Activated naive CD4-positive, alpha-beta T cell treated with anti-CD3 and anti-CD28 coated beads for 36 hours (primary cell): ENCODE data around the gene SGCG. TPM values are rescaled to one million over a fixed set of nuclear protein-coding genes. Genes with fewer than 3 reads are reported as not detected.
A peak's percentile ranks its signal among the peaks of the same experiment; 100 is the strongest.
"Not testable (repeated sequence)": the region's sequence is repeated elsewhere in the genome, so short reads cannot be mapped to it uniquely, and the experiment has no call there.

Experiments used
- CTCF ChIA-PET: fragments of 350-600 bp; sonication (Branson Sonifier 250); formaldehyde crosslinking; loops from one replicate; lab custom pipeline; 2021; ENCODE audit warnings: antibody characterized with exemption; lab: Charles Lee
- DNase-seq: peaks from one replicate; pipeline ENCODE4 v3.0.0-alpha.2; 2020
- H3K27ac Mint-ChIP-seq: one replicate; pipeline ENCODE4 v1.8.0; 2021; ENCODE audit warnings: mild to moderate bottlenecking, mixed read lengths
- H3K27me3 Mint-ChIP-seq: one replicate; pipeline ENCODE4 v1.8.0; 2021; ENCODE audit warnings: low read depth, mixed read lengths
- H3K36me3 Mint-ChIP-seq: one replicate; pipeline ENCODE4 v1.8.0; 2021; ENCODE audit warnings: low read depth, mixed read lengths
- H3K4me1 Mint-ChIP-seq: one replicate; pipeline ENCODE4 v1.8.0; 2021; ENCODE audit warnings: low read depth, mixed read lengths
- H3K4me3 Mint-ChIP-seq: one replicate; pipeline ENCODE4 v1.8.0; 2021; ENCODE audit warnings: mild to moderate bottlenecking, moderate library complexity, mixed read lengths
- H3K9me3 Mint-ChIP-seq: one replicate; pipeline ENCODE4 v1.8.0; 2021; ENCODE audit warnings: mixed read lengths
- intact Hi-C: fragments of 100-400 bp; cut with micrococcal nuclease; formaldehyde crosslinking; loops from one replicate; pipeline ENCODE4 v1.15.1; 2023
- total RNA-seq, 2 experiments: library from RNA; stranded (reverse); gene quantifications; one replicate each; pipeline ENCODE4 v1.2.3, GENCODE V29; 2021

Gene SGCG
- total RNA-seq, 2 experiments from 2014 or later: not detected

DNA sequence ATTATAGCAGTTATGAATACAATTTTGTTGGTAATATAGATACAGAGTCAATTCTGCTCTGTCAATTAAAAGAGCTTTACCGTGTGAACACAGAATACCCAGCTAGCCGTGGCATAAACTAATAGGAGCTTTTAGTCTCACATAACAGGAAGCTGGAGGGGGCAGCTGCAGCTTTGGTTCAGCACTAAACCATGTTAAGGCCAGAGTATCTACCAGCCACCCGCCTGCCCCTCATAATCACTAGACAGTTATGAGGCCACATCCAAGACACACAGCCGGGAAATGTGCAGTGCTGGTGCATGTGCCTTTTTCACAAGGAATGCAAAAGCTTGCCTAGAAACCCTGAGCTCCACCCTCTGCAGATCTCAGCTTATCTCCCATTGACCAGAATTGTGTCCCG, 62.3 kb downstream of the SGCG start:
- no peak for DNase-seq
- Mint-ChIP-seq H3K36me3 (no peaks in the 10 kb centered on the region), H3K4me1 (no peaks in the 10 kb centered on the region), H3K27ac (no peak overlapping the region), H3K4me3 (no peak overlapping the region), H3K27me3 (peaks cover 12% of the 10 kb centered on the region), H3K9me3 (no peaks in the 10 kb centered on the region)
- intact Hi-C loops: no loop called here
- CTCF ChIA-PET: no interaction called here

DNA sequence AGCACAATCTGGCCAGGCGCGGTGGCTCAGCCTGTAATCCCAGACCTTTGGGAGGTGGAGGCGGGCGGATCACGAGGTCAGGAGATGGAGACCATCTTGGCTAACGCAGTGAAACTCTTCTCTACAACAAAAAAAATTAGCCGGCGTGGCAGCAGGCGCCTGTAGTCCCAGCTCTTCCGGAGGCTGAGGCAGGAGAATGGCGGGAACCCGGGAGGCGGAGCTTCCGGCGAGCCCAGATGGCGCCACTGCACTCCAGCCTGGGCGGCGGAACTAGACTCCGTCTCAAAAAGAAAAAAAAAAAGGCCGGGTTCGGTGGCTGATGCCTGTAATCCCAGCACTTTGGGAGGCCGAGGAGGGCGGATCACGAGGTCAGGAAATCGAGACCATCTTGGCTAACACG, 67.6 kb downstream of the SGCG start:
- DNase-seq, CTCF ChIA-PET, H3K36me3 Mint-ChIP-seq, H3K9me3 Mint-ChIP-seq, H3K4me1 Mint-ChIP-seq, intact Hi-C loops, H3K27me3 Mint-ChIP-seq, H3K4me3 Mint-ChIP-seq, H3K27ac Mint-ChIP-seq: not testable (repeated sequence)

DNA sequence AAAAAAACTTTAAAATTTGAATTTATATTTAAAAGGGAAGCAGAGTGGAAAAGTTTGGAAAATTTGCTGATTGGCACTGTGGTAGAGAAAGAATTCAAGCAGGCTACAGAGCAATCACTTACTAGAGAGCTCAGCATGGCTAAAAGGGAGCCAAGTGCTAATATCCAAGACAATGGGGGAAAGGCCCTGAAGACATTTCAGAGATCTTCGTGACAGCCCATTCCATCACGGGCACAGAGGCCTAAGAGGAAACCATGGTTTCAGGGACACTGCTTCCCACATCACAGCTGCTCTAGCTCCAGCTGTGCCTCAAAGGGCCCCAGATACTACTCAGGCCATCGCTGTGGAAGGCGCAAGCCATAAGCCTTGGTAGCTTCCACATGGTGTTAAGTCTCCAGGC, 73.7 kb downstream of the SGCG start:
- DNase-seq: no peak
- H3K4me1 Mint-ChIP-seq: no peaks in the 10 kb centered on the region
- H3K9me3 Mint-ChIP-seq: peaks cover 6% of the 10 kb centered on the region
- H3K4me3 Mint-ChIP-seq: no peak overlapping the region
- CTCF ChIA-PET: no interaction called here
- intact Hi-C loops: no loop called here
- H3K36me3 Mint-ChIP-seq: no peaks in the 10 kb centered on the region
- peaks cover 11% of the 10 kb centered on the region for H3K27me3 Mint-ChIP-seq
- H3K27ac Mint-ChIP-seq: no peak overlapping the region

DNA sequence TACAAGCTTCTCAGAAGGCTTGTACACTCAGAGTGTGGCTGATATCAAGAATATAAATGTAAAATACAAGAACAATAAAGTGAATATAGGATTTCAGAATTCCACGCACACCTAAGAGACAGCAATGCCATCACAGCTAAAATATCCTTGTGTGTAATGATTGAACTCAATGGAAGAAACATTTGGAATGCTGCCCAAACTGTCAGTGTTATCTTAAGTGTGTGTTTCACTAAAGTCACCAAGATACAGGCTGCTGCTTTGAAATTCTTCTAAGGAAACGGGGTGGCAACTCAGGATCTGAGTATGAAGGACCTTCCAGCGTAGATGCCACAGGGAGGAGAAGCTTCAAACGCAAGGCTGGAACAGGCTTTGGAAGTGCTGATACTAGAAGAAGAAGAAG, 86.8 kb downstream of the SGCG start:
- CTCF ChIA-PET: no interaction called here
- H3K4me3 Mint-ChIP-seq: no peak overlapping the region
- intact Hi-C loops: no loop called here
- no peak overlapping the region for H3K27ac Mint-ChIP-seq
- DNase-seq: no peak
- peaks cover 8% of the 10 kb centered on the region for H3K4me1 Mint-ChIP-seq
- no peaks in the 10 kb centered on the region for H3K9me3 Mint-ChIP-seq
- H3K36me3 Mint-ChIP-seq: no peaks in the 10 kb centered on the region
- H3K27me3 Mint-ChIP-seq: peaks cover 3% of the 10 kb centered on the region

DNA sequence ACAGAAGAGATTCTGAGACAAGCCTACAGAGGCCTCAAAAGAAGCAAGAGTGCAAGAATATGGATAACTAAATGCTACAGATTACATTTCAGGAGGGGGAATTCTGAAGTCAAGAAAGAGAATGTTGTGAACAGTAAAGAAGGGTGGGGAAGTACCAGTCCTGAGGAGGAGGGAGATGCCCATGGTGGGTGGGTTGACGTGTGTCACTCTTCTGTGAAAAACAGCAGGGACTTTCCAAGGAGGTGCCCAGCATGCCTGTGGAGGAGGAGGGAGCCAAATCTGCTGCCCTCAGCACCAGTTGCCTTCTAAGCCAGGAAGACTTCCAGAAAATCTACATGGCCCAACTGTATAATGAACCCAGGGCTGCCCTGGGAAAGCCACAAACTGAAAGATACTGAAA, 87.7 kb downstream of the SGCG start:
- Mint-ChIP-seq H3K9me3 (no peaks in the 10 kb centered on the region), H3K27ac (no peak overlapping the region), H3K36me3 (no peaks in the 10 kb centered on the region), H3K4me3 (no peak overlapping the region), H3K27me3 (peaks cover 3% of the 10 kb centered on the region), H3K4me1 (peaks cover 8% of the 10 kb centered on the region)
- DNase-seq: peak; percentile 45
- intact Hi-C loops: no loop called here
- CTCF ChIA-PET: no interaction called here

DNA sequence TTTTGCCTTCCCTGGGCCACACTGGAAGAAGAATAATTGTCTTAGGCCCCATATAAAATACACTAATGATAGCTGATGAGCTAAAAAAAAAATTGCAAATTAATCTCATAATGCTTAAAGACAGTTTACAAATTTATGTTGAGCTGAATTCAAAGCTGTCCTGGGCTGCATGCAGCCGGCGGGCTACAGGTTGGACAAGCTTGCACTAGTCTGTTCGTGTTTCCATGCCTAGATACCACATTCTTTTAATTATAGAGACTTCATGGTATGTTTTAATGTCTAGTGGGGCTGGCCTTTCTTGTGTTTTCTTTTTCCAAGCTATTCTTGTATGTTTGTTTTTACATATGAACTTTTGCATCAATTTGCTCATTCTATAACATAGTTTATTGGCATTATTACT, 90.6 kb downstream of the SGCG start:
- Mint-ChIP-seq H3K27ac (no peak overlapping the region), H3K9me3 (no peaks in the 10 kb centered on the region), H3K4me3 (no peak overlapping the region), H3K36me3 (no peaks in the 10 kb centered on the region), H3K27me3 (no peaks in the 10 kb centered on the region), H3K4me1 (peaks cover 8% of the 10 kb centered on the region)
- CTCF ChIA-PET: no interaction called here
- intact Hi-C loops: no loop called here
- DNase-seq: no peak

DNA sequence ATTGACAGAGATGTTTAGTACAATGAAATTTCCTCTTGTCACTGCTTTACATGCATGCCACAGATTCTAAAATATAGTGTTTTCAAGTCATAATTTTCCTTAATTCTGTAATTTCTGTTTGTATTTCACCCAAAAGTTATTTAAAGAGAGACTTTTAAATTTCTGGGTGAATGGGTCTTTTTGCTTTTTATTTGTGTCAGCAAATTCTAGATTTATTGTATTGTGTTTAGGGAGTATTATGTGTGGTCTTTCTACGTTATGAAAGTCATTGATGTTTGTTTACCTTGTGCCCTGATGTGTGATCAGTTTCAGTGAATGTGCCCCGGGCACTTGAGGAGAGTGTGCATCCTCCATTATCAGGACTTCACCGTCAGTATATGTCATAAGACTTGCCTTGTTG, 92.7 kb downstream of the SGCG start:
- H3K4me3 Mint-ChIP-seq: no peak overlapping the region
- H3K27ac Mint-ChIP-seq: no peak overlapping the region
- H3K36me3 Mint-ChIP-seq: no peaks in the 10 kb centered on the region
- intact Hi-C loops: no loop called here
- no peak for DNase-seq
- no peaks in the 10 kb centered on the region for H3K9me3 Mint-ChIP-seq
- CTCF ChIA-PET: interaction anchor here (0.6 kb wide), 2 partner anchors 261 to 831 kb away, joined by 3 read pairs; no protein-coding TSS in a partner anchor
- peaks cover 4% of the 10 kb centered on the region for H3K4me1 Mint-ChIP-seq
- H3K27me3 Mint-ChIP-seq: peaks cover 2% of the 10 kb centered on the region

DNA sequence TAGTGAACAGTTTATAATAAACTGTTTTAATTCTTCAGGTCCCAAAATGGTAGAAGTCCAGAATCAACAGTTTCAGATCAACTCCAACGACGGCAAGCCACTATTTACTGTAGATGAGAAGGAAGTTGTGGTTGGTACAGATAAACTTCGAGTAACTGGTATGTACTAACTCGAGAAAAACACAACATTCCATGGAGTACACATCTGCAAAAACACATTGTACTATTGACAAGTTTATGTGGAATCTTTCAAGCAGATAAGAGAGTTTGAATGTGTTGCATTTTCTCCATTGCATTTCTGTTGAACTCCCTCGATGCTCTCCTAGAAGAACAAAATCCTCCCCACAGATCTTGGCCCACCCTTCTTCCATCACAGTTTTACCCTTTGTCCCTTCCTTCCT, 98.5 kb downstream of the SGCG start:
- no peaks in the 10 kb centered on the region for H3K36me3 Mint-ChIP-seq
- intact Hi-C loops: no loop called here
- H3K27ac Mint-ChIP-seq: no peak overlapping the region
- no peak for DNase-seq
- no peak overlapping the region for H3K4me3 Mint-ChIP-seq
- CTCF ChIA-PET: no interaction called here
- peaks cover 10% of the 10 kb centered on the region for H3K27me3 Mint-ChIP-seq
- H3K9me3 Mint-ChIP-seq: no peaks in the 10 kb centered on the region
- H3K4me1 Mint-ChIP-seq: no peaks in the 10 kb centered on the region

DNA sequence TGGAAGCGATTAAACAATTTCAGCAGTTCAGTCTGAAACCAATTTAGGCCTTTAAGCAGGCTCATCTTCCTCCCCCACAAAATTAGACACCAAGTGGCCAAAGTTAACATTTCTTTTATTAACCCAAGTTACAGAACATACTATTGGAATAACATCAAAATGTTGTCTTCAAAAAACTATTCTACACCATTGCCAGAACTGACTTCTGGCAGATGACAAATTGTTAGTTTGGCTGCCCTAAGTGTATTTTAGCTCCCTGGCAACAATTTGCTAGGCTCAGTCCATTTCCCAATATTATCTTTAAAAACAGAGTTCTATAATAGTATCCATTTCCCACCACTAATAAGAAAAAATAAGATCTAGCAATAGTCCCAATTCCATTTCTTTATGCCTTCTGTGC, 107.8 kb downstream of the SGCG start:
- DNase-seq: no peak
- Mint-ChIP-seq H3K36me3 (no peaks in the 10 kb centered on the region), H3K4me3 (no peak overlapping the region), H3K9me3 (no peaks in the 10 kb centered on the region), H3K4me1 (no peaks in the 10 kb centered on the region), H3K27ac (no peak overlapping the region), H3K27me3 (peaks cover 4% of the 10 kb centered on the region)
- intact Hi-C loops: no loop called here
- CTCF ChIA-PET: no interaction called here

DNA sequence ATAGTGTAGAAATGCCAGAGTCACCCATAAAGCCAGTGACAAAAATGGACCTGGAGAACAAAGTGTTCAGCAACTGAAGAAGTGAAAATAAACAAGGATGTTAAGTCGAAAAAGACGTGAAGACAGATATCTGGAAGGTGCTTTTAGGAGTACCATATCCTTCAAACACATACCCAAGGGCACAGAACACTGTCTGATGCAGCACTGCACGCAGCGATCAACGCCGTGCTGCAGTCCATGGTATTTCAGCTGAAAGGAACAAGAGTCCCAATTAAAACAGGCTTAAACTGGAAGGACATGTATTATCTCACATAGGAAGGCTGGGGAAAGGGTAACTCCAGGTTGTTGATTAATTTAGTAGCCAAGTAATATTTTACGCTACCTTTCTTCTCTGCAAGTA, 108.2 kb downstream of the SGCG start:
- H3K27ac Mint-ChIP-seq: no peak overlapping the region

DNA sequence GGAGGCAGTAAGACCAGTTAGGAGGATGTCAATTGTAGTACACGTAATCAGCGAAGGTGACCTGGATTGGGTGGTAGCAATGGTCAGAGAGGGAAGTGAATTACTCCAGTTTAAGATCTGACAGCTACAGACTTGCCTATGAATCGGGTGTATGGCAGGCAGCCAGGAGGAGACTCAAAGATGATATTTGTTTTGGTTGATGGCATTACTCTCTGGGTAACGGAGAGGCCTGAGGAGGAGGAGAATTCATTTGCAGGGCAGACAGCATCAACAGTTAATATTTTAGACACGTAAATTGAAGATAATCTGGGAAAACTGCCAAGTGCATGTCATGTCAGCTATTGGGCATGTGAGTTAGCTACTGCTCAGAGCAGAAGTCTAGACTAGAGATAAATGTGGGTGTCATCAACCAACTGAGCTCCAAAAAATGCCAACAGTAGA, 109.2 kb downstream of the SGCG start:
- H3K4me3 Mint-ChIP-seq: no peak overlapping the region
- intact Hi-C loops: no loop called here
- no peaks in the 10 kb centered on the region for H3K9me3 Mint-ChIP-seq
- CTCF ChIA-PET: no interaction called here
- H3K4me1 Mint-ChIP-seq: no peaks in the 10 kb centered on the region
- no peak for DNase-seq
- no peaks in the 10 kb centered on the region for H3K27me3 Mint-ChIP-seq
- no peaks in the 10 kb centered on the region for H3K36me3 Mint-ChIP-seq
- H3K27ac Mint-ChIP-seq: no peak overlapping the region

More for the DNA sequence above, 108.2 kb downstream of the SGCG start:
- no peak overlapping the region for H3K4me3 Mint-ChIP-seq
- H3K9me3 Mint-ChIP-seq: no peaks in the 10 kb centered on the region
- H3K36me3 Mint-ChIP-seq: no peaks in the 10 kb centered on the region
- H3K4me1 Mint-ChIP-seq: no peaks in the 10 kb centered on the region
- intact Hi-C loops: no loop called here
- peaks cover 3% of the 10 kb centered on the region for H3K27me3 Mint-ChIP-seq
- no peak for DNase-seq
- CTCF ChIA-PET: interaction anchor here (0.6 kb wide), 1 partner anchor 130 kb away, joined by 3 read pairs; no protein-coding TSS in a partner anchor

DNA sequence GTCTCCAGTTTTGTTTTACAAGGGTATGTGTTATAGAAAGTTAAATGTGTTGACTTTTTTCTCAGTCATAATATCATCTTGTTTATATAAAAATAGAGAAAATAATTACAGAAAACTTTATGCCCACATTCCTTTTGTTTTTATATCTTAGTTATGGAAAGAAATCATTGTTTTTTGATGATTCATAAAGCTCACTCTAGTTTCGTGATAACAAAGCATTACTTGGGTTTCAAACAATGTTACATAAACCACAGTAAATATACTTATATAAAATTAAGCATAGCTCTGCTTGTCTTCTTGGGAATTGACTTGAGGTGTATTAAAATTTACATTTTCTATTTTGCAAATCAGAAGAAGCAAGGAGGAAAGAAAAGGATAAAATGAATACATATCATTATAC, 111.8 kb downstream of the SGCG start:
- no peak for DNase-seq
- intact Hi-C loops: no loop called here
- no peak overlapping the region for H3K27ac Mint-ChIP-seq
- no peak overlapping the region for H3K4me3 Mint-ChIP-seq
- no peaks in the 10 kb centered on the region for H3K27me3 Mint-ChIP-seq
- H3K4me1 Mint-ChIP-seq: no peaks in the 10 kb centered on the region
- CTCF ChIA-PET: interaction anchor here (0.5 kb wide), 1 partner anchor 136 kb away, joined by 3 read pairs; no protein-coding TSS in a partner anchor
- H3K36me3 Mint-ChIP-seq: no peaks in the 10 kb centered on the region
- peaks cover 3% of the 10 kb centered on the region for H3K9me3 Mint-ChIP-seq

DNA sequence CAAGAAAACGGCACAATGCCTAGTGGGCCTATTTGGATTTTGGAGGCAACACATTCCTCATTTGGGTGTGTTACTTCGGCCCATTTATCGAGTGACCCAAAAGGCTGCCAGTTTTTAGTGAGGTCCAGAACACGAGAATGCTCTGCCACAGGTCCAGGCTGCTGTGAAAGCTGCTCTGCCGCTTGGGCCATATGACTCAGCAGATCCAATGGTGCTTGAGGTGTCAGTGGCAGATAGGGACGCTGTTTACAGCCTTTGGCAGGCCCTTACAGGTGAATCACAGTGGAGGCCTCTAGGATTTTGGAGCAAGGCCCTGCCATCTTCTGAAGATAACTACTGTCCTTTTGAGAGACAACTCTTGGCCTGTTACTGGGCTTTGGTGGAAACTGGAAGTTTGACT, 134.1 kb downstream of the SGCG start:
- H3K9me3 Mint-ChIP-seq, H3K4me1 Mint-ChIP-seq, CTCF ChIA-PET, H3K27ac Mint-ChIP-seq, intact Hi-C loops, DNase-seq, H3K4me3 Mint-ChIP-seq, H3K36me3 Mint-ChIP-seq: not testable (repeated sequence)
- H3K27me3 Mint-ChIP-seq: peaks cover 20% of the 10 kb centered on the region

DNA sequence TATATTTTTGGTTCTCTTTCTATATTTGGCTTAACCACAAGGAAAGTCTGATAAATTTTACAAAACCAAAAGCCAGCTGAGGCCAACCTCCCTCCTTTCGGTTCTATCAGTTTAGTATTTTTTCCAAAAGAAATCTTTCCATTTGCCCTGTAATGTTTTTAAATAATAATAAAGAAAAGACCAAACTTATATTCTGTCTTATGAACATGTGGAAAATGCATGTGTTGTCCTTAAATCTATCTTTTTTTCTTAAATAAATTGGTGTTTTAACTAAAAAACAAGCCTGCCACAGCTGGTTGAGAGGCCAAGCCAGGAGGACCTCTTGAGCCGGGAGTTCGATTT, 139.1 kb downstream of the SGCG start:
- Mint-ChIP-seq H3K4me1 (peaks cover 15% of the 10 kb centered on the region), H3K27ac (no peak overlapping the region), H3K36me3 (no peaks in the 10 kb centered on the region), H3K27me3 (peaks cover 13% of the 10 kb centered on the region), H3K9me3 (no peaks in the 10 kb centered on the region), H3K4me3 (no peak overlapping the region)
- DNase-seq: no peak
- intact Hi-C loops: no loop called here
- CTCF ChIA-PET: no interaction called here
